Measurements from ENCODE around the gene PCCA.

Gene PCCA

GRCh38 chr13:100197116-100197515 is 108.2 kb downstream of the PCCA start:
- Histone ChIP-seq H3K4me1 (ENCODE audit: insufficient read depth, insufficient read length) (no peaks in the 10 kb centered on the region), H3K27me3 (ENCODE audit: insufficient read depth, insufficient read length) (no peaks in the 10 kb centered on the region), H3K9ac (ENCODE audit: insufficient read length, low read depth) (no peak overlapping the region), H3K36me3 (ENCODE audit: insufficient read depth, insufficient read length, low read length) (no peaks in the 10 kb centered on the region), H3K4me3 (ENCODE audit: insufficient read length, low read depth) (no peak overlapping the region), H3K9me3 (ENCODE audit: insufficient read depth, low read length) (no peaks in the 10 kb centered on the region)
- TF ChIP-seq ZNF274 (IDR thresholded peaks at IDR 0.05; ENCODE audit: low read depth, low read length) (no peak), YY1 (IDR thresholded peaks at IDR 0.05; ENCODE audit: insufficient read depth, insufficient read length) (no peak), SUZ12 (IDR thresholded peaks at IDR 0.05; ENCODE audit: extremely low read depth, insufficient read depth, insufficient read length) (no peak)
- no peak for DNase-seq (ENCODE audit: low read depth, low spot score)

DNA sequence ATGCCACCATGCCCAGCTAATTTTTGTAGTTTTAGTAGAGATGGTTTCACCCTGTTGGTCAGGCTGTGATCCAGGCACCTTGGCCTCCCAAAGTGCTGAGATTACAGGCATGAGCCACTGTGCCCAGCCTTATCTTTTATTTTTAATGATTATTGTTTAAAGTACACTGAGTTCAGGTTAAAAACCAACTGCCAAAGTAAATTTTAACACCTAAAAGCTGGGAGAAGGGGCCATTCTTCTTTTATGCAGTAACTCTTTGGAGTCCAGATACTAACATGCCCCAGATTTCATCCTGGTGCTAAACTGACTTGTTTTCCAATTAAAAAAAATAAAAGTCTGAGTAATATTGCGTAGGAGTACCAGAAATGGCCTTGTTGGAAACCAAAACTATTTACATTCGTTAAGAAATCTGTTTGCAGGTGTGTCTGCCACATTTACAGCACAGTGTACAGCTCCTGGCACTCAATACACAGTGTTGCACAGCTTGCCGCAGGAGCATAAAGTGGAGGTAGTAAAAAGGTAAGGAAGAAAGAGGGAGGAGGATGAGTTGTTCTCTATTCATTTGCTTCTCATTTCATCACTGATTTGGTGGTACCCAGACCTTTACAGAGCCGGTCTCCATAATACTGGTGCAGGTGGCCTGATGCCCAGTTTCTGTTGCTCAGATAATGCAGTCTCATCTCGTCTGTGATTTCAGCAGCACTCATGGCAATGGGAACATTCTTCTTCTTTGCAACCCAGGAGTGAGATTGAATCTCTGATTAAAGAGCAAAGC is 108.9 kb downstream of the PCCA start:
- H3K9ac ChIP-seq (ENCODE audit: insufficient read length, low read depth): no peak overlapping the region
- no peaks in the 10 kb centered on the region for H3K36me3 ChIP-seq (ENCODE audit: insufficient read depth, insufficient read length, low read length)
- no peak for DNase-seq (ENCODE audit: low read depth, low spot score)
- no peaks in the 10 kb centered on the region for H3K27me3 ChIP-seq (ENCODE audit: insufficient read depth, insufficient read length)
- no peaks in the 10 kb centered on the region for H3K9me3 ChIP-seq (ENCODE audit: insufficient read depth, low read length)
- H3K4me1 ChIP-seq (ENCODE audit: insufficient read depth, insufficient read length): no peaks in the 10 kb centered on the region
- no peak for TF ChIP-seq YY1 (IDR thresholded peaks at IDR 0.05; ENCODE audit: insufficient read depth, insufficient read length)
- H3K4me3 ChIP-seq (ENCODE audit: insufficient read length, low read depth): no peak overlapping the region

DNA sequence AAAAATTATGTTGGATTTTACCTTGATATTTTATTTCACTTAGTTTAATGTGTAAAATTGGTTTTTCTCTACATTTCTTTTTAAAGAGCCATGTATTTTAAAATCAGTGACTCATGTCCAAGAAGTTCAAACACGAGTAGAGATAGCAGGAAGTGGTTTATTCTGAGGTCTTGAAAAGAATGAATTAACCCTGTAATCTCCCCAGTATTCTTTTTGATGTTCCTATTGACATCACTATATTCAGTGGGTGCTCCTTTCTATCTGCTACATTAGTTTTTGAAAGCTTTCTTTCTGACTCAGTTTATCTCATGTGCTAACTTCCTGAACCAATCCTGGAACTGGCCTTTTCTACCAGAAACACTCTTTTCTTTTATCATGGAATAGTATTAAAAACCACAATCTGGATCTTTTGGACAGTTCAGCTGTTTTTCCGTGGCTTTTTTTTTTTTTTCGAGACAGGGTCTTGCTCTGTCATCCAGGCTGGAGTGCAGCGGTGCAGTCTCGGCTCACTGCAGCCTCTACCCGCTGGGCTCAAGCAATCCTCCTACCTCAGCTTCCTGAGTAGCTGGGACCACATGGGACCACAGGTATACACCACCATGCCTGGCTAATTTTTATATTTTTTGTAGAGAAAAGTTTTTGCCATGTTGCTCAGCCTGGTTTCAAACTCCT is 114.9 kb downstream of the PCCA start:
- no peaks in the 10 kb centered on the region for H3K4me1 ChIP-seq (ENCODE audit: insufficient read depth, insufficient read length)
- H3K9ac ChIP-seq (ENCODE audit: insufficient read length, low read depth): no peak overlapping the region
- H3K27me3 ChIP-seq (ENCODE audit: insufficient read depth, insufficient read length): no peaks in the 10 kb centered on the region
- no peak for TF ChIP-seq ZNF274 (IDR thresholded peaks at IDR 0.05; ENCODE audit: low read depth, low read length)
- TF ChIP-seq SUZ12 (IDR thresholded peaks at IDR 0.05; ENCODE audit: extremely low read depth, insufficient read depth, insufficient read length): no peak
- no peak for TF ChIP-seq YY1 (IDR thresholded peaks at IDR 0.05; ENCODE audit: insufficient read depth, insufficient read length)
- no peak for DNase-seq (ENCODE audit: low read depth, low spot score)
- H3K9me3 ChIP-seq (ENCODE audit: insufficient read depth, low read length): no peaks in the 10 kb centered on the region
- no peak overlapping the region for H3K4me3 ChIP-seq (ENCODE audit: insufficient read length, low read depth)
- no peaks in the 10 kb centered on the region for H3K36me3 ChIP-seq (ENCODE audit: insufficient read depth, insufficient read length, low read length)

DNA sequence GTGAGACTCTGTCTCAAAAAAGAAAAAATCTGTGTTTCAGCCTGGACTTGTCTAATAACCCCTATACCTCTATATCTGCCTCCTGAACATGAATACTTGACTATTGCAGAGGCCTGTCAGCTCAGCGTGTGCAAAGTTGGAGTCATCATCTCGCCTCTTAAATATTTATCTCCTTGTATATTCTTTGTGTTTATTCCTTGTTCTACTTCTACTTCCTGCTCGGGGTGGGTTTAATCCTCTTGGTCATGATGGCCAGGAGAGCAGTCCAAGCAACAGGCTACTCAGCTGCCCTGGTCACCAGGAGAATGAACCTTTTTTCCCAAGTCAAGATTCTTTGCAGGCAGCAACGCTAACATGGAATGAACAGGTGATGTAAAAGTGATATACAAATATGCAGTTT is 119.1 kb downstream of the PCCA start:
- Histone ChIP-seq H3K27me3 (ENCODE audit: insufficient read depth, insufficient read length) (no peaks in the 10 kb centered on the region), H3K36me3 (ENCODE audit: insufficient read depth, insufficient read length, low read length) (peaks cover 3% of the 10 kb centered on the region), H3K9ac (ENCODE audit: insufficient read length, low read depth) (no peak overlapping the region), H3K9me3 (ENCODE audit: insufficient read depth, low read length) (no peaks in the 10 kb centered on the region), H3K4me1 (ENCODE audit: insufficient read depth, insufficient read length) (no peaks in the 10 kb centered on the region), H3K4me3 (ENCODE audit: insufficient read length, low read depth) (no peak overlapping the region)
- TF ChIP-seq ZNF274 (IDR thresholded peaks at IDR 0.05; ENCODE audit: low read depth, low read length): no peak
- TF ChIP-seq YY1 (IDR thresholded peaks at IDR 0.05; ENCODE audit: insufficient read depth, insufficient read length): no peak
- no peak for TF ChIP-seq SUZ12 (IDR thresholded peaks at IDR 0.05; ENCODE audit: extremely low read depth, insufficient read depth, insufficient read length)
- no peak for DNase-seq (ENCODE audit: low read depth, low spot score)

- H3K36me3 ChIP-seq (ENCODE audit: insufficient read depth, insufficient read length, low read length): peaks cover 3% of the 10 kb centered on the region
- TF ChIP-seq YY1 (IDR thresholded peaks at IDR 0.05; ENCODE audit: insufficient read depth, insufficient read length): no peak
- TF ChIP-seq SUZ12 (IDR thresholded peaks at IDR 0.05; ENCODE audit: extremely low read depth, insufficient read depth, insufficient read length): no peak
- no peak for TF ChIP-seq ZNF274 (IDR thresholded peaks at IDR 0.05; ENCODE audit: low read depth, low read length)
- H3K27me3 ChIP-seq (ENCODE audit: insufficient read depth, insufficient read length): no peaks in the 10 kb centered on the region
- H3K9me3 ChIP-seq (ENCODE audit: insufficient read depth, low read length): no peaks in the 10 kb centered on the region
- H3K4me3 ChIP-seq (ENCODE audit: insufficient read length, low read depth): no peak overlapping the region
- no peak for DNase-seq (ENCODE audit: low read depth, low spot score)
- no peak overlapping the region for H3K9ac ChIP-seq (ENCODE audit: insufficient read length, low read depth)
- no peaks in the 10 kb centered on the region for H3K4me1 ChIP-seq (ENCODE audit: insufficient read depth, insufficient read length)
These were observed 119.7 kb downstream of the PCCA start for GRCh38 chr13:100208626-100209025.

GRCh38 chr13:100209857-100210825 is 121.2 kb downstream of the PCCA start:
- Histone ChIP-seq H3K27me3 (ENCODE audit: insufficient read depth, insufficient read length) (no peaks in the 10 kb centered on the region), H3K9me3 (ENCODE audit: insufficient read depth, low read length) (no peaks in the 10 kb centered on the region), H3K9ac (ENCODE audit: insufficient read length, low read depth) (no peak overlapping the region), H3K36me3 (ENCODE audit: insufficient read depth, insufficient read length, low read length) (peaks cover 3% of the 10 kb centered on the region), H3K4me3 (ENCODE audit: insufficient read length, low read depth) (no peak overlapping the region), H3K4me1 (ENCODE audit: insufficient read depth, insufficient read length) (no peaks in the 10 kb centered on the region)
- no peak for DNase-seq (ENCODE audit: low read depth, low spot score)
- TF ChIP-seq SUZ12 (IDR thresholded peaks at IDR 0.05; ENCODE audit: extremely low read depth, insufficient read depth, insufficient read length): no peak
- TF ChIP-seq YY1 (IDR thresholded peaks at IDR 0.05; ENCODE audit: insufficient read depth, insufficient read length): no peak
- no peak for TF ChIP-seq ZNF274 (IDR thresholded peaks at IDR 0.05; ENCODE audit: low read depth, low read length)
